ENCODE data around the gene MUC2.

MUC2 gene

DNA sequence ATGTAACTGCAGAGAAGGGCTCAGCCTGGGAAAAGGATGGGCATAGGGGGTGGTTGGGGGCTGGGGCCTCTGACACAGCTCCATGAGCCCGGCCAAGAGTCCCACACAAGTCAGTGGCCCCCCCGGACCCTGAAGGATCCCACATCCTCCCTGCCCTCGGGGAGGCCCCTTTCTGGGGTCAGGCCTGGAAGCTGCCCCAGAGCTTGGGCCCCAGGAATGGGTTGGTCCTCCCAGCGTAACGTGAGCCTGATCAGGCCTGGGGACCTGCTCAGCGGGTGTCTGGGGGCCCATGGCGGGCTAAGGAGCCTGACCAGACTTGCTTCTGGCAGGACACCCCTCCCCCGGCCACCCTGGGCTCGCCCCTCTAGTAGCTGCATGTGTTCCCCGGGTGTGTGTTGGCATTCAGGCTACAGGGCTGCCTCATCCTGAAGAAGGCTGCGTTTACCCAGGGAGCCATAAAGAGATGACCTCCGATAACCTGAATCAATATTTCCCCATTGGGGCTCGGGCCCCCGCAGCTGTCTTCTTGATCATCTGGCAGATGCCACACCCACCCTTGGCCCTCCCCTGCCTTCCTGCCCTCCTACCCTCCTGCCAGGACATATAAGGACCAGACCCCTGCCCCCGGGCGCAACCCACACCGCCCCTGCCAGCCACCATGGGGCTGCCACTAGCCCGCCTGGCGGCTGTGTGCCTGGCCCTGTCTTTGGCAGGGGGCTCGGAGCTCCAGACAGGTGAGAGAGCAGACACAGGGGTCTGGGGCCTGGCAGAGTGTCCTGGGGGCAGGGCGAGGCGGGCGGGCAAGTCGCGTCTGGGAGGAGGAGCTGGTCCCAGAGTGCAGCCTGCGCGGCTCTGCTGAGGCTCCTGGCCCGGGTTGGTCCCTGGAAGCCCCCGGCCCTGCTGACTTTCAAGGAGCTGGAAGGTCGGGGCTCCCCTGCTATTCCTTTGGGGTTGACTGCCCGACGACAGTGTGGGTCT, at the start of gene MUC2:
MUC2 (plus strand) TSS at position 631 of the 978 bp plus-strand sequence.
- DNase-seq = no peak

DNA sequence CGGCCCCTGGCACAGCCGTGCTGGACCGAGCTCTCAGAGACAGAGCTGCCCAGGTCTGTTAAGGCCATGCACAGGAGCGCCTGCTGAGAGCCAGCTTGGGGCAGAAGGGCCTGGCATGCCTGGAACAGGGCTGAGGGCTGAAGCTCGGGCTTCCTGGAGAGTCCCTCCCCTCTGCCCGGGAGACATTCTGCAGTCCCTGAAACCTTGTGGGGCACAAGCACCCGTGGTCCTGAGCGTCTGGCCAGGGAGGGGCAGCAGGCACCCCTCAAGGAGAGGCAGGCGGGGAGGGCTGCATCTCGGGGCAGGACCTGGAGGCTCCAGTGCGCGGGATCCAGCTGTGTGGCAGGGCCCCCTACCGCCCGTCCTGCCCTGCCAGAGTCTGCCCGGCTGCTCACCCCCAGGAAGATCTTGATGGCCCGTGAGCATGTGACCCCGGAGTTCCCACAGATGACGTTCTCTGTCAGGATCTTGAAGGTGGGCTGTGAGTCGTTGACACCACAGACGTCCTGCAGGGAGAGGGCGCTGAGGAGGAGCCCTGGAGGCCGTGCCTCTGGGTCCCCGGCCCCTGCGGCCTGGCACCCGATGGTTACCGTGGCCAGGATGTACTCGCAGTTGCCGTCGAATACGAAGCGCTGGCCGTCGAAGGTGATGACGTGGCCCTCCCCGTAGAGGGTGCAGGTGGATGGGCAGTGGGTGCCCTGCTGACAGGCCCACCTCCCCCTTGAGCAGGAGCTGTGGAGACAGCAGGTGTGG, 49.1 kb upstream of the MUC2 start:
- DNase-seq = no peak

DNA sequence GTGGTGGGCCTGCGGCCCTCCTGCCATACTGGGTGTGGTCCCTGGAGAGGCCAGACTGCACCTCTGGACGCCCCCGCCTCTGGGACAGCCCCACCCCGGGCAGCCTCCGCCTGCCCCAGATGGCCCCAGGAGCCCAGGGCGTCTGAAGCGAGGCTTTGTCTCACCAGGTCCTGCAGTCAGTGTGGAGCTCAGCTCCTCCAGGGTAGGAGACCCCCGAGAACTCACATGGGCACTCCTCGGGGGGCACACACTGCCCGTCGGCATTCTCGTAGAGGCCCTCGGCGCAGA, 48.6 kb upstream of the MUC2 start:
- no peak for DNase-seq

DNA sequence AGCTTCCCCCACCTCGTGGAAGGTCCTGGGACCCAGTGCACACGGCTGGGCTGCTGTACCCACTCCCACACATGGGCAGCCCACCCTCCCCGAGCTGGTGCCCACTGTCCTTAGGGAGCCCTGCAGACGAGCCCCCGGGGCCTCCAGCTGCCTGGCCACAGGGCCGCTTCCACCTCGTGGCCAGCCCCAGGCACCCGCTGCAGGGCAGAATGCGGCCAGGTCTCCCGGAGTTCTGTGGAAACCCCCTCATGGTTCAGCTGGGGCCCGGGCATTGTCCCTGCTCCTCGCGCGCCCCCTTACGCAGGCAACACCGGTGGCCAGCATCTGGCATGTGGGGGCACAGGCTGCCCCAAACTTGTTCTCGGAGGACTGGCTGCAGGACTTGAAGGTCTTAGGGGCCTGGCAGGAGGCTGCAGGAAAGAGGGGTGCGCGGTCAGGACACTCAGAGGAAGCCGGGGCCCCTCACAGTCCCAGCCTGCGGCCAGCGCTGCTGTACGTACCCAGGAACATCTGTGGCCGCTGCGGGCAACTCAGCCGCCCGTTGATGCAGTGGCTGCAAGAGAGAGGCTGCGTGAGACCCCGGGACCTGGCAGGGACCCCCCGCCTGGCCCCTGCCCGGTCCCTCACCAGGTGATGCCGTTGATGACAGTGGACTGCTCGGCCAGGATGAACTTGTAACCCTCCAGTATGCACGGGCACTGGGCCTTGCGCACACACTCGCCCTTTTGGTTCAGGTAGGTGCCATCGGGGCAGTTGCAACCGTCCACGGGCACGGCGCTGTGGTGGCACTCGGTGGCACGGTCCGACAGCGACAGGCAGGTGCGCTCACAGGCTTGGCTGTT, 47.8 kb upstream of the MUC2 start:
- DNase-seq = no peak

DNA sequence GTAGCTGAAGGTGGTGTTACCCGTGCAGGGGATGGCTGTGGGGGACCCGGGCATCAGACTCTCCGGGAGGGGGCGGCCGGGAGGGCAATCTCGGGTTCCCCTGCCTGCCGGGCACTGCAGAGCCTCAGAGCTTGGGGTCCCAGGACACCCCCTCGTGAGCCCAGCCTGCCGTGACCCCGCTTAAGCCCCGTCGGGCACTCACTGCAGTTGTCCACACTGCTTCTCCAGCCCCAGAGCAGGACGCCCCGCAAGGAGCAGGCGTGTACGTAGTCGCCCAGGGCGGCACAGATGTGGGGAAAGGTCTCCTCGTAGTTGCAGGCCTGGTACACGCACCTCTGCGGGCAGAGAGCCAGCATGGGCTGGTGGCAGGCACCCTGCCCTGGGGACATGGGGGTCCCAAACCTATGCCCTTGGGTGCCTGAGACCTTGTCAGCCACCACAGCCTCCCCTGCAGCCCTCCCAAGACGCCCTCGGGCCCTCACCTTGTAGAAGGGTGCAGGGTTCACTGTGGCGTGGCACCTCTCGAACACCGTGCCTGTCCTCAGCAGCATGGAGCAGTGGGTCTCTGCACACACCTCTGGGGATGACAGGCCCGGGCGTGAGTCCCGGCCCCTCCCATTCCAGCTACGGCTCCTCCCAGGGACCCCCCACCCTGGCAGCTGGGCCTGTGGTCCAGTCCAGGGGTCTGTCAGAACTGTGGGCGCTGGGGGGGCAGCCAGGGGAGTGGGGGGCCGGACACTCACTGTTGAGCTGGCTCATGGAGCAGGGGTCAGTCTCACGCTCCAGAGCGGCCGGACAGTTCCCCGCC, 47.0 kb upstream of the MUC2 start:
- no peak for DNase-seq

DNA sequence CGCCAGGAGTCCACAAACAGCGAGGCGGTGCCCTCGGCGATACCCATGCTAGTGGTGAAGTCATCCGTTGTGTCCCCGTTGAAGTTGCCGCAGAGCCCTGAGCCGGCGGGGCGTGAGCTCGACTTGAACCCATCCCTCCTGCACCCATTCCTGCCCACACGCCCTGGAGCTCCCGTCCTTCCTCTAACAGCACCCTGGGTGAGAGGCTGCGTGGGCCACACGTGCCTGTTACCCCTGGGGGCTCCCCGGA, 46.5 kb upstream of the MUC2 start:
- DNase-seq = no peak

DNA sequence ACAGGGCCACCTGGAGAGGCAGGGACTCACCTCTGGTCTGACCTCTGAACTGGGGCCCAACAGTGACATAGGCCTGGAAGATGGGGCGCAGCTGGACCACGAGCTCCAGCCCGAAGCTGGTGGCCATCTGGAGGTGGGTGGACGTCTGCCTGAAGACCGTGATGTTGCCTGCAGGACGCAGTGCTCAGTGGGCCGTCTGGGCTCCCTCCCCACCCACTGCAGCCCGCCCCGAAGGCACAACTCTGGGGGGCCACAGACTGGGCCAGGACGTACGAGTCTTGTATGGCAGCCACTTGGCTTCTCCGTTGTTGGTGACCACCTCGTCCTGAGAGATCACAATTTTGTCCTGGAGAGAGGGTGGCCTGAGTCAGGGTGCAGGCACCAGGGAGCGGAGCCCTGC, 46.1 kb upstream of the MUC2 start:
- no peak for DNase-seq

DNA sequence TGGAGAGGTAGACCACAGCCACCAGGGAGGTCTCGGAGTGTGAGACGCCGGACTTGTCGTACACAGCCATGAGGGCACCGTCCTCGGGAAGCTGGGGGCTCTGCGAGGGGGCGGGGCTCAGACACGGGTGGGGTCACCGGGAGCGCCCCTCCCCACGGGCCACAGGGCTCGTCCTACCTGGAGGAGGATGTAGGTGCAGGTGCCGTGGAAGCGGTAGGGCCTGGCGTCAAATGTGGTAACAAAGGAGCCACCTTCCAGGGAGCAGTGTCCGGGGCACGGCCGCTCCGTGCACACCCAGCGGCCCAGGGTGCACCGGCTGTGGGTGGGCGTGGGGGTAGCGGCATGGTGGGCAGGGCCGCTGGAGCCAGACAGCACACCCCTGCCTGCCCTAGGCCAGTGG, 45.6 kb upstream of the MUC2 start:
- DNase-seq = no peak

DNA sequence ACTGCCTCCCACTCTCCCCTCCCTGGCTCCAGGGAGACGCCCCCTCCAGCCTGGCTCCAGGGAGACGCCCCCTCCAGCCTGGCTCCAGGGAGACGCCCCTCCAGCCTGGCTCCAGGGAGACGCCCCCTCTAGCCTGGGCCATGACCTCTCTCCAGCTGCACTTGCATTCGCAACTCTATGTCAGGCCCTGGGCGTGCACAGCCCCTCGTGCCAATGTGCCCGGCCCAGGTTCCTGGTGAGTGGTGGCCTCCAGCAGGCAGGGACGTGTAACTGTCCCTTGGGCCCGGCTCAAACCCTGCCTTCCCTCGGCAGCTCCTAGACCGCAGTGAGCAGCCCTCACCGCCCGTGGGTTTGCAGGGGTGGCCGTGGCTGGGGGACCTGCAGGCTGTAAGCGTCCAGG, 45.0 kb upstream of the MUC2 start:
- DNase-seq = no peak

DNA sequence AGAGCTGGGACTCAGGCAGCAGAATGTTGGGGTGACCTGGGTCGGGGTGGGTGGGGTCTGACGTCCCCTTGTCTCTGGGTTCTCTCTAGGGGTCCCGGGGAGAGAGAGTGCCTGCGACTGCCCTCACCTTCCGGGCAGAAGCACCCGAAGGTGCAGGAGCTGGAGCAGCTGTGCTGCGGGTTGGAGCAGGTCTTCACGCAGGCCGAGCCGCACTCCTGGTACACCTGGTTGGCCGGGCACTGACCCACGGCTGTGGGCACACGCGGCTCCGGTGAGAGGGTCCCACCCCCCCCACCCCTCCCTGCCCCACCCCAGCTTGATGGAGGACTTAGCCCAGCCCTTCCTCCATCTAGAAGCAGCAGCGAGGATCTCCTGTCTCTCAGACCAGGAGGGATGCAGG, 44.6 kb upstream of the MUC2 start:
- DNase-seq = no peak

DNA sequence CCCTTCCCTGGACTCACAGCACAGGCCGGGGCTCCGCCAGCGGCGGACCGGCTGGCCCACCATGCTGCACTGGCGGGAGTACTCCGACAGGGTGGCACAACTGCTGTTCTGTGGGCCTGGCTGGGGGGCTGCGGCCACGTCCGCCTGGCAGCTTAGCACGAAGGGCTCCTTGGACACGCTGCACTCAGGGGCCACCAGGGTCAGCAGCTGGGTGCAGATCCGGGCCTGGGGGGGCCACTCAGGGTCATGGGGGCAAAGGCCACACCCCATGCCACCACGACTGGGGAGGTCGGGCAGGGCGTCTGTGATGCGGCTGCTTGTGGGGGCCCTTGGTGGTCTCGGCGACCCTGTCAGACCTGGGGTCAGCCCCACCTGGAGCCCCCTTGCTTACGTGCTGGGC, 44.1 kb upstream of the MUC2 start:
- DNase-seq = no peak

DNA sequence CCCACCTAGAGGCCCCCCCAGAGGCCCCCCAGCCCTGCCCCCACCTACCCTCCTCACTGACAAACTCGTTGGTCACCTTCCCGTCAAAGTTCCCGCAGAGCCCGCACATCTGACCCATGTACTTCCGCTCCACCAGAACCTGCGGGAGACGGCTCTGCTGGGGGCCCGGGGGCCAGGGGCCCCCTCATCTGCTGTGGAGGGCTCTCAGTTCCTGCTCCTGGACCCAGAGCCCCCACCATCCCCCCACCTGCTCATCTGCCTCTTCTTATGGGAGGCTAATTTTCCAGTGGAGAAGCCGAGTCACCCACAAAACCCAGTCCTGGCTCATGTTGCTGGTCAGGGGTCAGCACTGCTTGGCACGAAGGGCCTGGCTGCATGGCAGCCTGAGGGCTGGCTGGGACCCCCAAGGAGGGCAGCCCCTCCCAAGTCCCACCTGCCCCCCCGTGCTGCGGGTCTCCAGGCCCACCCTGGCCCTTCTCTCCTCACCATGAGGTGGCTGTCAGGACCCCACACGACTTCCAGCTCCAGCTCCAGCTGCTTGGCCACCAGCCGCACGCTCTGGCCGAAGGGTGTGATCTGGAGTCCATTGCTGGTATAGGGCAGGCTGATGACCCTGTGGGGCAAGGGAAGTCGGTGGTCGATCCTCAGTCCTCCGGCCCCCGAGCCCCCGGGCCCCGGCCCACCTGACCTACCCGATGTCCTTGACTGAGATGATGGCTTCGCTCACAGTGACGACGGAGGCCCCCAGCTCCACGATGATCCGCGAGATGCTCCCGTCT, 43.4 kb upstream of the MUC2 start:
- no peak for DNase-seq

DNA sequence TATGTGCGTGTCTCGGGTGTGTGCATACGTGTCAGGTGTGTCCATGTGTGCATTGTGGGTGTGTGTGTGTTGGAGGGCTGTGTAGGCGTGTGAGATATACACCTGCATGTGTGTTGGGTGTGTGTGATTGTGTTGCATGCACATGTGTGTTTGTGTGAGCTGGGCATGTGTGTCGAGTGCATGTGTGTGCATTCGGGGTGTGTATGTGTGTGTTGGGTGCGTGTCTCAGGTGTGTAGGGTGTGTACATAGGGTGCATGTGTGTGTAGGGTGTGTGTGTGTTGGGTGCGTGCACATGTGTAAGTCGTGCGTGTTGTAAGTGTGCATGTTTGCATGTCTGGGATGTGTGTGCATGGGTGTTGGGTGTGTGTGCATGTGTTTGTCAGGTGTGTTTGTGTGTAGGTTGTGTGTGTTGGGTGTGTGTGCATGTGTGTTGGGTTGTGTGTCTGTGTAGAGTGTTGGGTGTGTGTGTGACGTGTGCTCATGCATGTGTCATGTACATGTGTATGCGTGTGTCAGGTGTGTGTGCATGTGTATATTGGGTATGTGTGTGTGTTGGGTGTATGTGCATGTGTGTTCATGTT, 42.3 kb upstream of the MUC2 start:
- no peak for DNase-seq

DNA sequence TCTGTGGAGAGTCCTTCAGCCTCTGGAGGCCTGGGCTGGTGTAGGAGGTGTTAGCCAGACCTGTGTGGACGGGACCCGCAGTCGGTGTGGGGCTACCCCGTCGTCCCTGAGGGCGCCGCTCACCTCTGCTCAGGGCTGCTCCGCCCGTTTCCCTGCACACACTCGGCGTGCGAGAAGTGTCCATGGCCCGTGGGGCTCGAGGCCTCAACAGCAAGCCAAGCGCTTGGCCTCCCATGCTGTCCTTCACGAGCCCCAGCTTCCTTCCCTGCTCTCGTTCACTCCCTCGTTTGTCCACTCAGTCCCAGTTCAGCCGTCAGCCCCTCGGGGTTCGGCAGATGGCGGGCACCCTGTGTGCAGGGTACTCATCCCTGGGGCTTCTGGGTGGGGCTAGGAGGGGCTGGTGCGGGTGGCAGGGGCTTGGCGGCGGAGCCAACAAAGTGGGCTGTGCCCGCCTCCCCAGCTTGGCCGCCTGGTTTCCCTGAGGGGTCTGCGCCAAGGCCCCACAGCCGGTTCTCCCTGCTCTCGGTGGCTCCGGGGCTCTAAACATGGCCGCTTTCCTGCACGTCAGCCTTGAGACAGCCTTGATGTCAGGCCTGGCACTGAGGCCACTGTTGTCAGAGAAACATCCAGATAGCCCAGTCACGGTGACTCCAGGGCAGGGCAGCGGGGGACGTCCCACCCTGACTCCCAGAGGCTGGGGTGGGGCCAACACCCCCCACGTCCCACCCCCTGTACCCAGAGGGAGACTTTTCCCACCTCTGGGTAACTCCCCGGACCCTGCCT, 41.5 kb upstream of the MUC2 start:
- DNase-seq = no peak

DNA sequence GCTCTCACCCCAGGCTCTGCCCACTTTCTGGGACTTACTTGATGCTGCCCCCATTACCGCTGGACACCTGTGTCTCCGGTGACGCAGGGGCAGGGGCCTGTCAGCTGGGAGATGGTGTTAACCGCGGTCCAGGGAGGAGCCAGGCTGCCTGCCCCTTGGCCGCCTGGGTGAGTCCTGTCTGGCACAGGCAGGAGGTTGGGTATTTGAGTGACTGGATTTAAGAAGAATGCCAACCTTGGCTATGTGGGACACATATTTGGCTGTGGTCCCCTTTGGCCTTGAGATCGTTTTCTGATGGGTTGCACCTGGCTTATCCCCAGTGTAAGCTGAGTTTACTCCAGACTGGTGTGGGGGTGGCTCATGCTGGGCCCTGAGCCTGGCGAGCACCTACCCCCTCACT, 40.7 kb upstream of the MUC2 start:
- no peak for DNase-seq

DNA sequence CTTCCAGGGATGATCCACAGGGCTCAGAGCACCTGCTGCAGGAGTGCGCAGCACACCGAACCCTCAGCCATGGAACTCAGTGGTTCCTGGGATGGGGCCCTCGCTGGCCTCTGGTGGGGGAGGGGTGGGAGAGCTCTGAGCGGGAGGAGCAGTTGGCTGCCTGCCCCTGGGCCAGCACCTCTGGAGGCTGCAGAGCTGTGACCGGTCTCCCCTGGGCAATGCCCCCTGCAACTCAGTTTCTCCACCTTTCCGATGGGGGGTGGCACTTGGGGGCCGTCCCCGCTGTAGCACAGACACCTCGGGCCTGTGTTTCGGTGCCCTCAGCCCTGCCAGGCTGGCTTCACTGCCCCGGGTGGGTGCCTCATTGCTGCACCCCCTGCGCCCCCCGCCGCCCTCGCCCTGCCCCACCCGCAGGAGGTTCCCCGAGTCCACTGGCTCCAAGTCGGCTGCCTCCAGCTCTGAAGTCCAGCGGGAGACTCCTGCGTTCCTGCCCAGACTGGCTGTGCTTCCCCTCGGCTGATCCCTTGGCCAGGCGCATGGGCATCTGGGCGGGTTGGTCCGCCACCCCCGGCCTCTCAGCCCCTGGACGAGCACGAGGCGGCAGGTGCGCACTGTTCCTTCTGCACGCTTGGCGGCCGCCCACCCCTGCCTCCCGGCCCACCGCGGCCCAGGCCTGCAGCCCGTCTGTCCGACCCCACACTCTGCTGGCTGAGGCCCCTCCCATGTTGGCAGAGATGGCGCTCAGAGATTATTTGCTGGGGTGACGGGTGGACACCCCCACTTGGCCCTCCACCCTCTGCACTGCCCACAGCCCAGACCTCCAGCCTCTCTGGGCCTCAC, 40.0 kb upstream of the MUC2 start:
- no peak for DNase-seq

DNA sequence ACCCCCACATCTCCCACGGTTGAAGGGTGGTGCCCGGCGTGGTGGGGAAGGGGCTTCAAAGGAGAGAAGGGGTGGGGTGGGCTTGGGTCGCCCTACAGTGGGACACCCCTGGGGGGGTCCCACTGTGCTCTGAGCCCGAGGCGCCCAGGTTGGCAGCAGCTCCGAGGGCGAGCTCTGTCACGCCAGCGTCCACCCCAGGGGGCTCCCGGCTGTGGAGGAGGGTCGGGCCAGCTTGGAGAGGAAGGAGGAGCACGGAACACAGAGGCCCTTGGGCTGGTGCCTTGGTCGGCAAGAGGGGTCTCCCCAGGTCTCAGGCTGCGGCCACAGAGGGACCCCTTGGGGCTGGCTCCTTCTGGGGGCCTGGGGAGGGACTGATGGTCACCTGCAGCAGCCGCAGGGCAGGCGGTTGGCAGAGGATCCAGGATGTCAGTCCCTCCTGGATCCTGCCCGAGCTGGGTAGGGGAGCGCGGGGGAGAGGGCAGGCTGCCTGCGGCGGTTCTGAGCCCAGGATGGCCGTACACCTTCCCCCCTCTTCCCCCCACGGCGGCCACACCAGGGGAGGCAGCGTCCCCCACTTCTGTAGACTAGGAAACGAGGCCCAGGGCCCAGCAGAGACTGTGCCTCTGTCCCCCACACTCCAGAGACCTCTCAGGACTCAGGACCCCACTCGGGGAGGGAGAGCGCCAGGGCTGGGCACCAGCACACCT, 38.9 kb upstream of the MUC2 start:
- DNase-seq = no peak

DNA sequence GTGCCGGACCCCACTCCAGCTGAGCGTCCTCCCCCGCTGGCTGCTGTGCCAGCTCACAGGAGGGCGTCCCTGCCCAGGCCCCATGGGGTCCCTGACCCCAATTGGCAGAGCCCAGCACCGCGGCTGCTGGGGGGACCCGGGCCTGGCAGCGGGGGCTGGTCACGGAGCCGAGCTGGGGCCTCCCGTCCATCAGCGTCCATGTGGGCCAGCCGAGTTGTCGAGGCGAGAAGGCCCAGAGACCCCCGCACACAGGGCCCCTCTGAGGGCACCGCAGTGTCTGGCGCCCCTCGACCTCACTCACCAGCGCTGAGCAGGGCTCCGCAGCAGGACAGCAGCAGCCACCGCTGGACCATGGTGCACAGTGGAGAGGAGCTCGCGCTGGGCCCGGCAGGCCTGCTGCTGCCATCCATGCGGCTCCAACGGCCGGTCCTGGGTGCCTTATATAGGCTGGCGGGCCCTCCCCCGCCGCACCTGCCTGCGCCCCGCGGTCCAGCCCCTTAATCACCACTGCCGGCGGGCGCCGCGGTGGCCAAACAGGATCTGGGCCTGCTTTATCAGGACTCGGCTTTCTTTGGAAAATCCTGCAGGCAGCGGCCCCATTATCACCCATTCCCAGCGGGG, 38.3 kb upstream of the MUC2 start, which contains the start of gene MUC6:
MUC6 (minus strand) TSS at position 416 of the 621 bp plus-strand sequence; CDS start at position 353, 63 bp downstream.
- DNase-seq = no peak

DNA sequence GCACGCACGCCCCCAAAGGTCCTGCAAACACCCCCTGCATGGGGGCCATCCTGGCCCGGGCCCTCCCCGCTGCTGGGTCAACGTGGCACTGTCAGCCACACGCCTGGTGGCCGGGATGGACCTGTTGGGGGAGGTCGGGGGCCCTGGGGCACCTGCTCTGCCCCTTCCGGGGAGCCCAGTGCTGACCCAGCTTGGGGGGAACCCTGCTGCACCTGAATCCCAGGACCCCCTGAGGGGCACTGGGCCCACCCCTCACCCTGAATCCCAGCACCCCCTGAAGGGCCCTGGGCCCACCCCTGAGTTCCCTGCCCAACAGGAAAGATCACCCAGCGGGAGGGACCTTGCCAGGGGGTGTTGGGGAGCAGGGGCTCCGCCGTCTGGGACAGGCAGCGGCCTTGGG, 37.7 kb upstream of the MUC2 start:
- no peak for DNase-seq
